A549 (cell line): ENCODE results near the gene PZP.
"Not testable (repeated sequence)": the region's sequence is repeated elsewhere in the genome, so short reads cannot be mapped to it uniquely, and the experiment has no call there.

ENCODE experiments used
- FOSL2 ChIP-seq, 2 experiments: fragments of 450-650 bp in 1 of 2; fragments of >200 bp in 1 of 2; sonication (Bioruptor Twin) in 1 of 2; formaldehyde crosslinking; IDR thresholded peaks; 2 replicates each; pipeline versions ENCODE4 v1.5.0 to v1.6.1; 2016 to 2020; ENCODE audit warnings: mild to moderate bottlenecking in 1 of 2, moderate library complexity in 1 of 2
- HEYL ChIP-seq: fragments of 250-450 bp; sonication (Bioruptor Pico); IDR thresholded peaks from 2 replicates; pipeline ENCODE4 v1.8.0; 2021; ENCODE audit warnings: mild to moderate bottlenecking, moderate library complexity
- MAFK ChIP-seq: fragments of 450-650 bp; IDR thresholded peaks from 2 replicates; pipeline ENCODE4 v1.6.1; 2014; ENCODE audit not compliant: partially characterized antibody
- POLR2A ChIP-seq: IDR thresholded peaks from 2 replicates; pipeline ENCODE4 v1.6.1; 2012; ENCODE audit warnings: mild to moderate bottlenecking, low read length
- TF ChIP-seq, protein P1 (sequence below): fragments of 450-650 bp; IDR thresholded peaks from 2 replicates; pipeline ENCODE4 v1.6.1; 2014; ENCODE audit warnings: antibody characterized with exemption

DNA sequence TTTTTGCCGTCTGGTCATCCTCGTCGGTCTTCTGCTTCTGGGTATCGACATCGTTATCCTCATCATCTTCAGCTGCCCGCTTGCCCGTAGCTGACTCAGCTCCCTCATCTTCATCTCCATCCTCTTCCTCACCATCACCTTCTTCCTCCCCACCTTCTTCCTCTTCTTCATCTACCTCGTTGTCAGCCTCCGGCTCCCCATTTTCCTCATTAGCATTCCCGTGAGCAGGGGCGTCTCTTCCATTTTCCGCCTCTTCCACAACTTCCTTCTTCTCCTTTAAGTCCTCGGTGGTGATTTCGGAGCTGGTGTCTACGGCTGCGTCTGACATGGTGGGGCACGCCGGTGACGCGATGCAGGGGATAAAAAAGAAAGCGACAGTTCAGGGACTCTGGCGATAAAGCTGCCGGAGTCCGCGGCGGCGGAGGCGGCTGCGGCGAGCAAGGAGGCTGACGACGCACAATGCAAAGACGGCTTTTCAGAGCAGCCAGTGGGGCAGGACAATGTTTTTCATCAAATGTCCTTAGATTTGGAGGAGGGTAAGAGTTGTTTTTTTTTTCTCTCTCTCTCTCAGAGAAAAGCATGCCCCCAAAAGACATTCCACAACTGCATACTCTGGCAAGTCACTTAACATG lies 31.9 kb upstream of the PZP start:
- not testable (repeated sequence) for TF ChIP-seq HEYL (CRISPR knock-in tag); FOSL2 (IDR thresholded peaks at IDR 0.05); FOSL2 (CRISPR knock-in tag; IDR thresholded peaks at IDR 0.05); POLR2A; MAFK
- TF ChIP-seq, protein P1, sequence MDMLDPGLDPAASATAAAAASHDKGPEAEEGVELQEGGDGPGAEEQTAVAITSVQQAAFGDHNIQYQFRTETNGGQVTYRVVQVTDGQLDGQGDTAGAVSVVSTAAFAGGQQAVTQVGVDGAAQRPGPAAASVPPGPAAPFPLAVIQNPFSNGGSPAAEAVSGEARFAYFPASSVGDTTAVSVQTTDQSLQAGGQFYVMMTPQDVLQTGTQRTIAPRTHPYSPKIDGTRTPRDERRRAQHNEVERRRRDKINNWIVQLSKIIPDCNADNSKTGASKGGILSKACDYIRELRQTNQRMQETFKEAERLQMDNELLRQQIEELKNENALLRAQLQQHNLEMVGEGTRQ = not testable (repeated sequence)
